Measurements from ENCODE around the gene EIF5. TPM values are rescaled to one million over a fixed set of nuclear protein-coding genes. Genes with fewer than 3 reads are reported as not detected.

Gene EIF5
- total and polyA plus RNA-seq, 2 of the 8 experiments (the other 6 are each of a cell fraction or from before 2014, with no cell fraction given): 179 to 323 TPM

GRCh38 chr14:103293465-103293864 is 40.6 kb upstream of the EIF5 start:
- ChIA-PET POLR2A (ENCODE audit: partially characterized antibody) (no interaction called here), CTCF (ENCODE audit: partially characterized antibody) (interaction anchor here (1.1 to 7.8 kb wide), 15 partner anchors 8 to 217 kb away, joined by 3 to 128 read pairs (median 8); partner anchors contain the start of gene TNFAIP2)
- Histone ChIP-seq H3K4me1 (replicated peaks in 1 of 4; ENCODE audit: control insufficient read depth in 3 of 4, insufficient read depth in 4 of 4, low read length in 3 of 4) (no peaks in the 10 kb centered on the region), H4K91ac (replicated peaks; ENCODE audit: insufficient read length, low read length) (no peak overlapping the region), H4K5ac (ENCODE audit: insufficient read length, low read depth, low read length) (no peak overlapping the region), H3K27ac (ENCODE audit: low read depth, low read length) (no peak overlapping the region), H2BK15ac (ENCODE audit: low read length) (no peak overlapping the region), H4K20me1 (replicated peaks in 1 of 2; ENCODE audit: control insufficient read depth in 1 of 2, insufficient read depth in 2 of 2, low read length in 2 of 2) (no peaks in the 10 kb centered on the region), H3K4me2 (ENCODE audit: insufficient read depth in 1 of 2, low read depth in 2 of 2, low read length in 2 of 2) (no peak overlapping the region), H2AFZ (ENCODE audit: low read length) (no peak overlapping the region), H3K4ac (replicated peaks; ENCODE audit: insufficient read length, low read depth, low read length) (no peak overlapping the region), H3K79me2 (ENCODE audit: control insufficient read depth in 1 of 2, insufficient read depth in 2 of 2, low read length in 2 of 2) (no peaks in the 10 kb centered on the region), H3K4me3 (ENCODE audit: extremely low read depth in 1 of 4, insufficient read depth in 2 of 4, low read depth in 3 of 4, low read length in 4 of 4) (no peak overlapping the region), H2AK5ac (ENCODE audit: low read depth, low read length) (no peak overlapping the region), H3K79me1 (ENCODE audit: low read depth, low read length) (no peaks in the 10 kb centered on the region), H3K23me2 (ENCODE audit: low read depth, low read length) (no peaks in the 10 kb centered on the region), H2BK5ac (ENCODE audit: low read depth, low read length) (no peak overlapping the region), H3K36me3 (ENCODE audit: control insufficient read depth in 2 of 4, insufficient read depth in 4 of 4, low read length in 3 of 4) (no peaks in the 10 kb centered on the region), H3K23ac (ENCODE audit: insufficient read length) (no peak overlapping the region), H3K9me3 (ENCODE audit: insufficient read depth in 2 of 2, low read depth in 1 of 2, low read length in 1 of 2) (peaks cover 4% of the 10 kb centered on the region in 2 experiments; a peak in 1 of 4 replicates), H3K9ac (replicated peaks in 1 of 4; ENCODE audit: extremely low read depth in 1 of 4, low read depth in 3 of 4, low read length in 3 of 4) (no peak overlapping the region), H2BK12ac (ENCODE audit: low read depth, low read length) (no peak overlapping the region), H3K14ac (ENCODE audit: insufficient read length) (no peak overlapping the region), H3K18ac (ENCODE audit: extremely low read depth, low read length) (no peak overlapping the region), H2BK120ac (replicated peaks; ENCODE audit: low read depth, low read length) (no peak overlapping the region), H3K56ac (replicated peaks; ENCODE audit: insufficient read length, low read depth, low read length) (no peak overlapping the region), H3K27me3 (replicated peaks in 1 of 4; ENCODE audit: control insufficient read depth in 3 of 4, extremely low read depth in 1 of 4, insufficient read depth in 3 of 4, low read length in 3 of 4) (no peaks in the 10 kb centered on the region; a peak in 1 of 7 replicates), H2BK20ac (ENCODE audit: low read length) (no peak overlapping the region), H4K8ac (ENCODE audit: extremely low read depth, insufficient read depth, low read length) (no peak overlapping the region)
- 93% methylated on average over 6 of the region's 7 CpGs; no CpG with 5 or more reads in 1 of the 2 experiments for WGBS, 2 experiments (ENCODE audit: extremely low coverage in 1 of 2, insufficient coverage in 1 of 2, insufficient read length in 1 of 2, insufficient replicate concordance in 2 of 2, low coverage in 1 of 2, low lambda C conversion rate in 2 of 2, missing lambda C conversion rate in 1 of 2)
- no peak for FAIRE-seq
- DNase-seq (ENCODE audit: low read depth in 1 of 2, low spot score in 2 of 2): no peak
- TF ChIP-seq POU5F1 (IDR thresholded peaks at IDR 0.05; ENCODE audit: low read depth, low read length) (no peak), SP1 (IDR thresholded peaks at IDR 0.05; ENCODE audit: low read depth, low read length) (no peak), CBX5 (IDR thresholded peaks at IDR 0.05; ENCODE audit: low read depth, low read length) (no peak), RFX5 (IDR thresholded peaks at IDR 0.05; ENCODE audit: borderline replicate concordance, low read depth, low read length) (no peak), TAF7 (optimal IDR thresholded peaks at IDR 0.05; ENCODE audit: borderline replicate concordance, low read depth, low read length) (no peak), KDM5A (IDR thresholded peaks at IDR 0.05; ENCODE audit: low read length) (no peak), TBP (IDR thresholded peaks at IDR 0.05; ENCODE audit: low read depth, low read length) (no peak), NANOG (IDR thresholded peaks at IDR 0.05; ENCODE audit: insufficient read depth, low read depth, low read length, poor library complexity, severe bottlenecking) (no peak), BCL11A (IDR thresholded peaks at IDR 0.05; ENCODE audit: low read depth in 2 of 2, low read length in 2 of 2) (no peak), ASH2L (IDR thresholded peaks at IDR 0.05; ENCODE audit: low read length) (no peak), POLR2A (IDR thresholded peaks at IDR 0.05; ENCODE audit: control extremely low read depth in 1 of 2, low read depth in 2 of 2, low read length in 2 of 2) (no peak), POLR2AphosphoS5 (IDR thresholded peaks at IDR 0.05; ENCODE audit: low read depth, low read length) (no peak), RBBP5 (IDR thresholded peaks at IDR 0.05; ENCODE audit: borderline replicate concordance, low read depth, low read length) (no peak), SIN3A (conservative IDR thresholded peaks at IDR 0.05 in 1 of 2, IDR thresholded peaks at IDR 0.05 in 1 of 2; ENCODE audit: low read depth in 1 of 2, low read length in 2 of 2) (no peak)
- TF ChIP-seq, protein P1, sequence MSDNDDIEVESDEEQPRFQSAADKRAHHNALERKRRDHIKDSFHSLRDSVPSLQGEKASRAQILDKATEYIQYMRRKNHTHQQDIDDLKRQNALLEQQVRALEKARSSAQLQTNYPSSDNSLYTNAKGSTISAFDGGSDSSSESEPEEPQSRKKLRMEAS (IDR thresholded peaks at IDR 0.05): no peak
